ENCODE measurements around the gene ROS1.

DNA sequence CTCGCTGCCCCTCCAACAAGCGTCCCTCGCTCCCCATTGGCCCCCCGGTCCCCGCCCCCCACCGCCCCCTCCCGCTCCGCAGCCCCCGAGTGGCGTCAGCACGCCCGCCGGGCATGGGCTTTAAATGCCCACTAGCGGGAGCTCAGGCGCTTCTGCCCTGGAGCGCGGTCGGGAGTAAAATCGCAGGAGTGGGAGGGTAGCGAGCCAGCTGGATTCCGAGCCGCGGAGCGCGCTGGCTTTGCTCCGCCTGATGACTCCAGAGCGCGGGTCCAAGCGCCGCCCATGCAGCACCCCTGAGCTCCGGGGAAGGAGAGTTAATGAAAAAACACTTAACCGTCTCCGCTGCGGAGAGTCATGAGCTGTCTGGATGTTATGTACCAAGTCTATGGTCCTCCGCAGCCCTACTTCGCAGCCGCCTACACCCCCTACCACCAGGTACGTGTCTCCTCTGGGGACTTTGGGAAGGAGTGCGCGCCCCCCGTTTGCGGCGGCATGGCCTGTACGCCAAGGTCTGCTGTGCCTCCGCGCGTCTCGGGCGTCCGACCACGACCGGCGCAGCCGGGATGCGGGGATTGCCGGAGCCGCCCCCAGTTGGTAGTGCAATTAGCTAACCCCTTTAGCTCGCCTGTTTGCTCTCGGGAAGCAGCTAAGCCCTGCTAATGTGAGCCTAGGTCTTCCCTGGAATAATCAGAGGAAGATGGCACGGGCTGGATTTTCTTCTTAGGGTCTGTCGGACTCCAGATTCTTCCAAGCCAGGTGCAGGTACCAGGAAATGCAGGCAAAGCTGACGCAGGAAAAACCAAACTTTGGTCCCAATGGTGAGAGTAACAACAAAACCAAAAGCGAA is 160.1 kb downstream of the ROS1 start, which contains the start of gene VGLL2:
- no peak for TF ChIP-seq POLR2A (IDR thresholded peaks at IDR 0.05; ENCODE audit: extremely low read depth, insufficient read length)
- TF ChIP-seq, protein P1, sequence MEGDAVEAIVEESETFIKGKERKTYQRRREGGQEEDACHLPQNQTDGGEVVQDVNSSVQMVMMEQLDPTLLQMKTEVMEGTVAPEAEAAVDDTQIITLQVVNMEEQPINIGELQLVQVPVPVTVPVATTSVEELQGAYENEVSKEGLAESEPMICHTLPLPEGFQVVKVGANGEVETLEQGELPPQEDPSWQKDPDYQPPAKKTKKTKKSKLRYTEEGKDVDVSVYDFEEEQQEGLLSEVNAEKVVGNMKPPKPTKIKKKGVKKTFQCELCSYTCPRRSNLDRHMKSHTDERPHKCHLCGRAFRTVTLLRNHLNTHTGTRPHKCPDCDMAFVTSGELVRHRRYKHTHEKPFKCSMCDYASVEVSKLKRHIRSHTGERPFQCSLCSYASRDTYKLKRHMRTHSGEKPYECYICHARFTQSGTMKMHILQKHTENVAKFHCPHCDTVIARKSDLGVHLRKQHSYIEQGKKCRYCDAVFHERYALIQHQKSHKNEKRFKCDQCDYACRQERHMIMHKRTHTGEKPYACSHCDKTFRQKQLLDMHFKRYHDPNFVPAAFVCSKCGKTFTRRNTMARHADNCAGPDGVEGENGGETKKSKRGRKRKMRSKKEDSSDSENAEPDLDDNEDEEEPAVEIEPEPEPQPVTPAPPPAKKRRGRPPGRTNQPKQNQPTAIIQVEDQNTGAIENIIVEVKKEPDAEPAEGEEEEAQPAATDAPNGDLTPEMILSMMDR (IDR thresholded peaks at IDR 0.05; ENCODE audit: low read depth, low read length), result no peak

Measured in NB4 (cell line).